DMS79 (cell line): ENCODE measurements around the gene SPHK2.

Source experiments
- DNase-seq: peaks from one replicate; lab custom pipeline; 2025; lab: John Stamatoyannopoulos, UW

SPHK2 gene

DNA sequence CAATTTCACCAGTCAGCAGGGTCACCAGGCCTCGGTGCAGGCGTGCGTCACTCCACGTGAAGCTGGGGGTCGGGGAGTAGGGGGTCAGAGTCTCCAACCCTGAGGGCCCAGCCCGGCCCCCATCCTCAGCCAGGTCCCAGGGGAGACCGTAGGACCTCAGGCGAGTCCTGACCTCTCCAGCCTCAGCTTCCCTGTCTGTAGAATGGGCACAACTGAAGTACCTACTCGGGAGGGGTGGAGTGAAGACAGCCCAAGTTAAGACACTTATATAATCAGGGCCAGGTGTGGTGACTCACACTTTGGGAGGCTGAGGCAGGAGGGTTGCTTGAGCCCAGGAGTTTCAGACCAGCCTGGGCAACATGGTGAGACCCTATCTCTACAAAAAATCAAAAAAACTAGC lies 15.5 kb upstream of the SPHK2 start:
- no peak for DNase-seq

- no peak for DNase-seq
These were observed 12.6 kb upstream of the SPHK2 start, which contains the start of gene SPACA4 for GRCh38 chr19:48606463-48607358. Gene SPACA4, plus strand, starts transcription at chr19:48606742. Its CDS starts 237 bp downstream, at chr19:48606979.

- no peak for DNase-seq
These were observed 11.9 kb upstream of the SPHK2 start for GRCh38 chr19:48607359-48607755.

DNA sequence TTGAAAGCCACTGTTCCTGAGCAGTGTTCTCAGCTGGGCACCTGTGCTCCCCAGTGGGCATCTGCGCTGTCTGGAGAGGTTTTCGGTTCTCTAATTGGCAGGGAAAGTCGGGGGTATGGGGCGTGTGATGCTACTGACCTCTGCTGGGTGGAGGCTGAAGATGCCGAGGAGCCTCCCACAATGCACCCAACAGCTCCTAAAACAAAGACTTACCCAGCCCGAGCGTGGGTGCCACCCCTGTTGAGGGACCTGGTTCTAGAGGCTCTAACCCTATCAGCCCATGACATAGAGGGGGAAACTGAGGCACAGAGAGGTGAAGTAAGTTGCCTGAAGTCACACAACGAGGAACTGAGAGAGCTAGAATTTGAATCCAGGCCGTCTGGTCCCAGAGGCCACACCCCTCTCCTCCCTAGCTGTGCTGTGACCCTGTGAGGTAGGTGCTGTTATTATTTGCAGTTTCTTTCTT lies 10.5 kb upstream of the SPHK2 start:
- no peak for DNase-seq

- DNase-seq = no peak
These were observed 9.7 kb upstream of the SPHK2 start for GRCh38 chr19:48609571-48610108.

GRCh38 chr19:48611872-48612271 lies 7.4 kb upstream of the SPHK2 start:
- no peak for DNase-seq

DNA sequence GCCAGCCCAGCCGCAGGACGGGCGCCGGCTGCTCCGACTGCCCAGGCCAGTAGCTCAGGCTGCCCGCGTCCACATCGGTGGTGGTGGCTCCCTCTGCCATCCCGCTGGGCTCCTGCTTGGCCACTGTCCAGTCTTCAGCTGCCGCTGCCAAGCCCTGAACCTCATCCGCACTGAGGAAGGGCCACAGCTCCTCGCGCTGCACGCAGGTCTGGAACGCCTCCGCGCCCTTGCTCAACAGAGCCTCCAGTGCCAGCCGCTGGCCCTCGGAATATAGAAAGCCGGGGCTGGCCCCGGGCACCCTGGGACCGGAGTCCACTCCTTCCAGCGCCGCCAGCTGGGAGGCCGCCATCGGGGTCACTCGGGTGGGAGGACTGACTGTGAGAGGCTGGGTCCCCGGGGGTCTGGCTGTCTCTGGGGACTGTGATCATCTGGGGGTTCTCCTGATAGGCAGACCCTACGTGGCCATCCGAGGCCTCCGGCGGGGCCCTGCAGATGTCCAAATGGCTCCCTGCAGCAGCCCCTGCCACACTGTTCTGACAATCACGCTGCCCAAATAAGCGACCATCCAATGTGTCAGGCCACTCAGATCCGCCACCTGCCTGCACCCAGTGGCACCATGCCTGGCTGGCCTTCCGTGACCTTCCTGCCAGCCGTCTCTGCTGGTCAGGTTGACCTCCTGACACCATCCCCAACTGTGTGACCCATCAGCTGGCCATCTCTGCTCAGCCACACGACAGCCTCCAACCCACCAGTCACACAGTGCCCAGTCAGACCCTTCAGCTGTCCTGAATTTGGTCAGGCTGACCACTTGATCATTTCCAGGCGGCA lies 6.1 kb upstream of the SPHK2 start:
- DNase-seq = no peak

DNA sequence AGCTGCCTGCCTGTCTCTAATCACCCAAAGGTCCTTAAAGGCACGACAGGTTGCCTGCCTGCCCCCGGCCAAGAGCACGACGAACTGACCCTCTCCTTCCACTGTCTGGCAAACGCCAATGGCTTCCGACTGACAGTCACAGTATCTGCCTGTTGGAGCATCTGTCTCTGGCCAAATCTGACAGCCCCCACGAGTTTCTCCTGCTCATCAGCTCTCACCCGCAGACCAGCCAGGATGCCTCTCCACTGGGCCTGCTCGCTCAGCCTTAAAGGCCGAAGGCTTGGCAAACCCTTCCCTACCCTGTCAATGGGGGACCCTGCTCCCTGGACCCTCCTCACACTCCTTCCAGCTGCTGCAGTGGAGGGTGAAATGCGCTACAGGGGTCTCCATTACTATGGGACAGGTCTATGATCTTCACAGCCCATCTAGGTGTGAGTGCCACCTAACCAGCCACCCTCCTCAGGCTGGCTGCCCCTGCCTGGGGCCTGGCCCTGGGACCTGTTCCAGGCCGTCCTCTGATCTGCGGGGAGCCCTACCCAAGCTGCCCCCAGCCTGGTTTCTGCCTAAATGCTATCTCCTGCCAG lies 5.4 kb upstream of the SPHK2 start:
- no peak for DNase-seq

DNA sequence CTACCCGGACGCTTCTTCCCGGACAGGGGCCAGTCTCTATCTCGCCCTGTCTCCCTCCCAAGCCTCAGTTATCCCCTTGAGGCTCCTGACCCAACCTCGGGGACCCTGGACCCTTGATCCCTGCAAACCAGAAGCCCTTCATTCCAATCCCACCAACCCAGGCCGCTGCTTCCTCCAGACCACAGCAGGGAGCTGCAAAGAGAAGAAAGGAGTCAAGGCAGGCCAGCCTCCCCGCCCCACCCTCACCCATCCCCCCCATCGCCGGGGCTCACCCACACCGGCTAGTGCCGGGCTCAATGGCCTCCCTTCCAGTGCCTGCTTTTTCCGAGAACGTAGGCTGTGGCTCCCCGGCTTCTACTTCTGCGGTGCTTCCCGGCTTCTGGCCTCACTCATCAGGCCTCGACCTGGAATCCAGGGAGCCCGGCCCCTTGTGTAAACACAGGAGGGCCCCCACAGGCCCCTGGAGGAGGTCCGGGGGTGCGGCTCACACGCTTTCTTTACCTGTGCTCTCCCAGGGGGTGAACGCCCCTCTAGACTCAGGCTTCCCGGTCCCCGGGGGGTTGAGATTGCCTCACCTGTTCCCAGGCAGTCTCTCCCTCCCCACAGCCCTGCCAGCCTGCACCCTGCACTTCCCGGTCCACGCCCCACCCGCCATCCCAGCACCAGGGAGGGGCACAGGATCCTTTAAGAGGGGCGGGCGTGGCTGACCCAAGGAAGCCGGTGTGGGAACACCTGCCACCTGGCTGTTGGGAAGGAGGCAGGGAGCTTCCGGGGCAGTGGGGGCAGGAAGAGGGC lies 4.7 kb upstream of the SPHK2 start, which contains the start of gene FAM83E:
FAM83E (minus strand) TSS at position 641 of the 795 bp plus-strand sequence. CDS start 1,704 bp downstream, outside the sequence.
- DNase-seq = peak; percentile 19

- DNase-seq = no peak
These were observed 3.9 kb upstream of the SPHK2 start for GRCh38 chr19:48615231-48616040.

DNA sequence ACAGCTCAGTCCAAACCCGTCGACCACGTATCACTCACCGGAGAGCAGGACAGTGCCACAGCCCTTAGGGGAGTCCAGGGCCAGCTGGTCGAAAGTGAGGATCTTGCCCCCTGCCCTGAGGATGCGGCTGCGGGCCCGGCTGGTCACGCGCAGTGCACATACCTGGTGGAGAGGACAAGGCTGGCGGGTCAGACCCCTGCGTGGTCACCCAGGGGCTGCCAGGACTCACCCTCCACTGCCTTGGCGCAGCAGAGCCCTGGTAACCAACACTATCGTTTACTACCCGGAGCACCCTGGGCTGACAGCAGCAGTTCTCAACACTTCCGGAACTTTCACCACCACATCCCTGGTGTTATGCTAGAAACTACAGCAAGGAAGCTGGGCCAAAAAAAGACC lies 3.3 kb upstream of the SPHK2 start:
- DNase-seq = no peak

GRCh38 chr19:48616491-48617056 lies 2.7 kb upstream of the SPHK2 start:
- no peak for DNase-seq

- DNase-seq = no peak
These were observed 2.0 kb upstream of the SPHK2 start for GRCh38 chr19:48617146-48617937.

DNA sequence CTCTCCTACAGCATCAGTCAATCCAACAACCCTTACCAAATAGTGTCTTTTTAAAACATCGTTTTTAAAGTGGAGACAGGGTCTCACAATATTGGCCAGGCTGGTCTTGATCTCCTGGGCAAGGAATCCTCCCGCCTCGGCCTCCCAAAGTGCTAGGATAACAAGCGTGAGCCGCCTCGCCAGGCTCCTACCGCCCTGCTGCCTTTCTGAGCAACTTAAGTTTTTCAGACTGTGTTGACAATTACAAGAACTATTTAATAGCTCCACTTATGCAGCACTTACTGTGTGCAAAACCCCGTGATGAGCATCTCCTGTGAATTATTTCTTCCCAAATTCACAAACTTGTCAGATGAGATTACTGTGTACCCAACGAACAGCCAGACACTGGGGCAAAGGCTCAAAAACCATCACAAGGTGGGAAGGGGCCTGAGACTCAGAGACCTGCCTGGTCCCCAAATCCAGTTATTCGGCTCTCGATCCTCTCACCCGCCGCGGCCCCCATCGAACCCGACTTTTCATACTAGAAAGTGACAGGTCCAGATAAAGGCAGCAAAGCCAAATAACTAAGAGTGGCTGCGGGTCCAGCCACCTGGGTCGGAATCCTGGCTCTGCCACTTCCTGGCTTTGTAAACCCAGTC lies 909 bp upstream of the SPHK2 start:
- DNase-seq = no peak

GRCh38 chr19:48619692-48620585 lies 633 bp downstream of the SPHK2 start:
- no peak for DNase-seq

GRCh38 chr19:48623556-48624066 lies 4.3 kb downstream of the SPHK2 start:
- no peak for DNase-seq

DNA sequence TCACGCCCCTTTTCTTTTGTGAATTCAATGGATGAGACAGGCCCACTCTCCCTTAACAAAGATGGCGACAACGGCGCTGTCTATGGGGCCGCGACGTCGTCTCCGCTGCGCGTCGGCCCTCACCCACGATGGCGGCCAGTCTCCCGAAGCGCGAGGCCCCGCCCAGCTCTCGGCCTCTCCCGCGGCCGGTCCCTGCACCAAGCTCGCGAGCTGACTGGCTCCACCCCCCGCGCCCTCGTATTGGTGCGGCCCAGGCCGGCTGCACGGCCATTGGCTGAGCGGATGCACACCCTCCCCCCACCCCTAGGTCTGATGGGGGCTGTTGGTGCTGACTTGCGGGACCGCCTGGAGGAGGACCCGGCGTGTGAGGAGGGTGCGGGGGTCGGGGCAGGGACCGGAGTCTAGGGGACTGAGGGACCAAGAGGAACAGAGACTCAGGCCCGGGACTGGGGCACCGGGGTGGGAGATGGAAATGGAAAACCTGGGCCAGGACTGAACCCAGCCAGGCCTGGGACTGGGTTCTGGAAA lies 4.8 kb downstream of the SPHK2 start:
- peak; percentile 95 for DNase-seq
